ENCODE results near the gene BAIAP3.

DNA sequence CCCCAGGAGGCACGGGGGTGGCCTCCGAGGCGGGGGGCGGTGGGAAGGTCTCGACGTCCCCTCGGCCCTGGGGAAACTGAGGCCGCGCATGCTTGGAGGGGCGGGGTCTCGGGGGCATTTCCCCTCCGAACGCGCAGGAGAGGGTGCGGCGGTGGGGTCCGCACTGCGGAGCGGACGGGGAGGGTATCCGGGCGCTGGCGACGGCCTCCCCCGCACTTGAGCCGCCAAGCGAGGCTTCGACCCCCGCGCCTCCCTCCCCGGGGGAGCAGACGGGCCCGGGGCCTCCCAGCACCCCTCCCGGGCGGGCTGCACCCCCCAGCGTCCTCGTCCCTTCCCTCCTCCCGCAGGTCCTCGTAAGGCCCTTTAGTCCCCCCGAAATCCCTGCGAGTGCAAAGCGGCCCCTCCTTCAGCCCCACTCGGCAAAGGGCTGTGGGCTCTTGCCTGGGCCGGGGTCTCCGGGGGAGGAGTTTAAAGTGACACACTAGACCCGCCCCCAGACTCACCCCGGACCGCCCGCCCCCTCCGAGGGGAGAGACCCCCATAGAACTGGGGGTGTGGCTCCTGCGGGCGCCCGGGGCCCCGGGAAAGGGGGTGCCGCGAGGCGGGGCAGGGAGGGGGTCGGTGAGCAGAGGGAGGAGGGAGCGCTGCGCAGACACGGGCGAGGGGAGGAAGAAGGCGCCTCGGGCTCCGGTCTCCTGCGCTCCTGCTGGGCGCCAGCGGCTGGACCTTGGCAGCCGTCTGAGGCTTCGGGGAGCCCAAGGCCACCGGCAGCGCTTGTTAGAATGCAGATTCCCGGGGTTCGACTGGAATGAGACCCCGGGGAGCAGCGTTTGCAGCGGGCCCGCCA is 632 bp downstream of the BAIAP3 start:
- TF ChIP-seq, protein P1, sequence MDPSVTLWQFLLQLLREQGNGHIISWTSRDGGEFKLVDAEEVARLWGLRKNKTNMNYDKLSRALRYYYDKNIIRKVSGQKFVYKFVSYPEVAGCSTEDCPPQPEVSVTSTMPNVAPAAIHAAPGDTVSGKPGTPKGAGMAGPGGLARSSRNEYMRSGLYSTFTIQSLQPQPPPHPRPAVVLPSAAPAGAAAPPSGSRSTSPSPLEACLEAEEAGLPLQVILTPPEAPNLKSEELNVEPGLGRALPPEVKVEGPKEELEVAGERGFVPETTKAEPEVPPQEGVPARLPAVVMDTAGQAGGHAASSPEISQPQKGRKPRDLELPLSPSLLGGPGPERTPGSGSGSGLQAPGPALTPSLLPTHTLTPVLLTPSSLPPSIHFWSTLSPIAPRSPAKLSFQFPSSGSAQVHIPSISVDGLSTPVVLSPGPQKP (IDR thresholded peaks at IDR 0.05; ENCODE audit: borderline replicate concordance, low read depth, low read length), result no peak
- no peak for TF ChIP-seq POLR2A (IDR thresholded peaks at IDR 0.05; ENCODE audit: low read depth, low read length)
- TF ChIP-seq, protein P2, sequence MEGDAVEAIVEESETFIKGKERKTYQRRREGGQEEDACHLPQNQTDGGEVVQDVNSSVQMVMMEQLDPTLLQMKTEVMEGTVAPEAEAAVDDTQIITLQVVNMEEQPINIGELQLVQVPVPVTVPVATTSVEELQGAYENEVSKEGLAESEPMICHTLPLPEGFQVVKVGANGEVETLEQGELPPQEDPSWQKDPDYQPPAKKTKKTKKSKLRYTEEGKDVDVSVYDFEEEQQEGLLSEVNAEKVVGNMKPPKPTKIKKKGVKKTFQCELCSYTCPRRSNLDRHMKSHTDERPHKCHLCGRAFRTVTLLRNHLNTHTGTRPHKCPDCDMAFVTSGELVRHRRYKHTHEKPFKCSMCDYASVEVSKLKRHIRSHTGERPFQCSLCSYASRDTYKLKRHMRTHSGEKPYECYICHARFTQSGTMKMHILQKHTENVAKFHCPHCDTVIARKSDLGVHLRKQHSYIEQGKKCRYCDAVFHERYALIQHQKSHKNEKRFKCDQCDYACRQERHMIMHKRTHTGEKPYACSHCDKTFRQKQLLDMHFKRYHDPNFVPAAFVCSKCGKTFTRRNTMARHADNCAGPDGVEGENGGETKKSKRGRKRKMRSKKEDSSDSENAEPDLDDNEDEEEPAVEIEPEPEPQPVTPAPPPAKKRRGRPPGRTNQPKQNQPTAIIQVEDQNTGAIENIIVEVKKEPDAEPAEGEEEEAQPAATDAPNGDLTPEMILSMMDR (conservative IDR thresholded peaks at IDR 0.05; ENCODE audit: low read depth, low read length), result no peak
- no peak for TF ChIP-seq MXI1 (IDR thresholded peaks at IDR 0.05; ENCODE audit: borderline replicate concordance, low read depth, low read length)
- TF ChIP-seq SMC3 (IDR thresholded peaks at IDR 0.05; ENCODE audit: low read depth, low read length), result no peak
- TF ChIP-seq CEBPB (IDR thresholded peaks at IDR 0.05; ENCODE audit: low read depth, low read length), result no peak
- TF ChIP-seq RAD21 (IDR thresholded peaks at IDR 0.05; ENCODE audit: low read length), result no peak
- TF ChIP-seq, protein P3, sequence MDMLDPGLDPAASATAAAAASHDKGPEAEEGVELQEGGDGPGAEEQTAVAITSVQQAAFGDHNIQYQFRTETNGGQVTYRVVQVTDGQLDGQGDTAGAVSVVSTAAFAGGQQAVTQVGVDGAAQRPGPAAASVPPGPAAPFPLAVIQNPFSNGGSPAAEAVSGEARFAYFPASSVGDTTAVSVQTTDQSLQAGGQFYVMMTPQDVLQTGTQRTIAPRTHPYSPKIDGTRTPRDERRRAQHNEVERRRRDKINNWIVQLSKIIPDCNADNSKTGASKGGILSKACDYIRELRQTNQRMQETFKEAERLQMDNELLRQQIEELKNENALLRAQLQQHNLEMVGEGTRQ (IDR thresholded peaks at IDR 0.05; ENCODE audit: low read depth, low read length), result no peak
- TF ChIP-seq BHLHE40 (IDR thresholded peaks at IDR 0.05; ENCODE audit: low read depth, low read length), result no peak
- no peak for TF ChIP-seq CHD1 (IDR thresholded peaks at IDR 0.05; ENCODE audit: low read depth, low read length)
- no peak for TF ChIP-seq RFX5 (IDR thresholded peaks at IDR 0.05; ENCODE audit: low read depth, low read length)
- TF ChIP-seq RCOR1 (IDR thresholded peaks at IDR 0.05; ENCODE audit: insufficient replicate concordance, low read length), result no peak
- TF ChIP-seq FOS (IDR thresholded peaks at IDR 0.05; ENCODE audit: low read depth, low read length), result no peak

All from IMR-90 (cell line).